Measurements from ENCODE around the gene CCDC146. TPM values are rescaled to one million over a fixed set of nuclear protein-coding genes. Genes with fewer than 3 reads are reported as not detected.

CCDC146 gene
- total RNA-seq, 1 experiment from 2014 or later, result 1.1 TPM

GRCh38 chr7:77252506-77252905, 130.1 kb downstream of the CCDC146 start:
- no peaks in the 10 kb centered on the region for H3K9me3 Mint-ChIP-seq
- POLR2A ChIA-PET, result no interaction called here
- no peak for ATAC-seq

GRCh38 chr7:77253151-77253550, 130.7 kb downstream of the CCDC146 start:
- POLR2A ChIA-PET, result no interaction called here
- Mint-ChIP-seq H3K36me3 (no peaks in the 10 kb centered on the region), H3K4me3 (no peak overlapping the region), H3K4me1 (no peaks in the 10 kb centered on the region), H3K27me3 (ENCODE audit: low read depth) (no peaks in the 10 kb centered on the region), H3K27ac (no peak overlapping the region), H3K9me3 (no peaks in the 10 kb centered on the region)
- ATAC-seq (no peak), DNase-seq (ENCODE audit: low spot score) (no peak)
- no peak for TF ChIP-seq ZNF512 (CRISPR knock-in tag; IDR thresholded peaks at IDR 0.05; ENCODE audit: borderline replicate concordance)
- TF ChIP-seq PRDM15 (CRISPR knock-in tag; IDR thresholded peaks at IDR 0.05), result no peak
- TF ChIP-seq ATF1 (CRISPR knock-in tag; IDR thresholded peaks at IDR 0.05), result no peak
- TF ChIP-seq OVOL2 (CRISPR knock-in tag; IDR thresholded peaks at IDR 0.05; ENCODE audit: borderline replicate concordance), result no peak
- TF ChIP-seq TCF7 (CRISPR knock-in tag; IDR thresholded peaks at IDR 0.05; ENCODE audit: low read depth), result no peak
- TF ChIP-seq ZNF138 (CRISPR knock-in tag; conservative IDR thresholded peaks at IDR 0.05), result no peak
- no peak for TF ChIP-seq SMAD3 (CRISPR knock-in tag; IDR thresholded peaks at IDR 0.05; ENCODE audit: borderline replicate concordance)
- TF ChIP-seq PREB (CRISPR knock-in tag; IDR thresholded peaks at IDR 0.05; ENCODE audit: borderline replicate concordance), result no peak
- TF ChIP-seq FOXP1 (CRISPR knock-in tag; IDR thresholded peaks at IDR 0.05; ENCODE audit: borderline replicate concordance), result no peak
- TF ChIP-seq CREM (CRISPR knock-in tag; IDR thresholded peaks at IDR 0.05), result no peak
- no peak for TF ChIP-seq GRHL2 (CRISPR knock-in tag; IDR thresholded peaks at IDR 0.05; ENCODE audit: insufficient replicate concordance, severe bottlenecking)
- TF ChIP-seq MAX (CRISPR knock-in tag; IDR thresholded peaks at IDR 0.05), result no peak
- no peak for TF ChIP-seq MYBL2 (CRISPR knock-in tag; IDR thresholded peaks at IDR 0.05)
- no peak for TF ChIP-seq ESRRA (CRISPR knock-in tag; IDR thresholded peaks at IDR 0.05; ENCODE audit: borderline replicate concordance)
- no peak for TF ChIP-seq GABPB1 (CRISPR knock-in tag; IDR thresholded peaks at IDR 0.05)
- TF ChIP-seq ATF2 (CRISPR knock-in tag; IDR thresholded peaks at IDR 0.05; ENCODE audit: borderline replicate concordance, low read depth), result no peak
- TF ChIP-seq E2F1 (CRISPR knock-in tag; IDR thresholded peaks at IDR 0.05), result no peak
- no peak for TF ChIP-seq JUN (CRISPR knock-in tag; IDR thresholded peaks at IDR 0.05)
- no peak for TF ChIP-seq SP1 (CRISPR knock-in tag; conservative IDR thresholded peaks at IDR 0.05)
- TF ChIP-seq ATF3 (CRISPR knock-in tag; conservative IDR thresholded peaks at IDR 0.05), result no peak
- CTCF ChIA-PET, result interaction anchor here (1.0 kb wide), 1 partner anchor 79 kb away, joined by 4 read pairs; no protein-coding TSS in a partner anchor

More at GRCh38 chr7:77252506-77252905, 130.1 kb downstream of the CCDC146 start:
- CTCF ChIA-PET, result no interaction called here
- no peaks in the 10 kb centered on the region for H3K4me1 Mint-ChIP-seq
- no peak for DNase-seq (ENCODE audit: low spot score)
- no peak overlapping the region for H3K4me3 Mint-ChIP-seq
- no peak for TF ChIP-seq GTF2I (CRISPR knock-in tag; conservative IDR thresholded peaks at IDR 0.05)
- no peak for TF ChIP-seq CBFB (CRISPR knock-in tag; IDR thresholded peaks at IDR 0.05; ENCODE audit: low read depth)
- no peak for TF ChIP-seq CDX4 (CRISPR knock-in tag; IDR thresholded peaks at IDR 0.05; ENCODE audit: borderline replicate concordance)
- H3K27ac Mint-ChIP-seq, result no peak overlapping the region
- H3K36me3 Mint-ChIP-seq, result no peaks in the 10 kb centered on the region
- H3K27me3 Mint-ChIP-seq (ENCODE audit: low read depth), result no peaks in the 10 kb centered on the region

All from WTC11 (cell line).